ENCODE data around the gene WDR88. TPM values are rescaled to one million over a fixed set of nuclear protein-coding genes. Genes with fewer than 3 reads are reported as not detected.

Gene WDR88
- total and polyA plus RNA-seq, 2 of the 13 experiments (the other 11 are each of a cell fraction or from before 2014, with no cell fraction given): not detected

- POLR2A ChIA-PET: no interaction called here
- DNase-seq (ENCODE audit: low spot score) (no peak), FAIRE-seq (no peak), ATAC-seq (no peak)
- CTCF ChIA-PET (ENCODE audit: low intra/inter-chr PET ratio, low total read pairs): no interaction called here
- TF ChIP-seq ZC3H4 (CRISPR knock-in tag; IDR thresholded peaks at IDR 0.05; ENCODE audit: borderline replicate concordance): no peak
- TF ChIP-seq KDM6A (CRISPR knock-in tag; IDR thresholded peaks at IDR 0.05; ENCODE audit: low read depth): no peak
- TF ChIP-seq ZMYM4 (CRISPR knock-in tag; IDR thresholded peaks at IDR 0.05): no peak
- TF ChIP-seq CERS6 (CRISPR knock-in tag; IDR thresholded peaks at IDR 0.05): no peak
- no peak for TF ChIP-seq ZFP82 (CRISPR knock-in tag; IDR thresholded peaks at IDR 0.05; ENCODE audit: borderline replicate concordance)
- no peak for TF ChIP-seq PCBP1 (IDR thresholded peaks at IDR 0.05; ENCODE audit: borderline replicate concordance, low read depth, low read length)
- TF ChIP-seq AGO1 (IDR thresholded peaks at IDR 0.05; ENCODE audit: low read depth, low read length, poor library complexity, severe bottlenecking): no peak
- TF ChIP-seq TBX3 (IDR thresholded peaks at IDR 0.05; ENCODE audit: borderline replicate concordance): no peak
- TF ChIP-seq ZSCAN30 (CRISPR knock-in tag; IDR thresholded peaks at IDR 0.05): no peak
- no peak for TF ChIP-seq RARG (CRISPR knock-in tag; IDR thresholded peaks at IDR 0.05; ENCODE audit: low read depth)
- no peak for TF ChIP-seq BHLHE40 (IDR thresholded peaks at IDR 0.05; ENCODE audit: low read length)
- TF ChIP-seq TP53 (CRISPR knock-in tag; conservative IDR thresholded peaks at IDR 0.05): no peak
- TF ChIP-seq JUN (CRISPR knock-in tag; IDR thresholded peaks at IDR 0.05): no peak
- TF ChIP-seq PAXIP1 (CRISPR knock-in tag; conservative IDR thresholded peaks at IDR 0.05): no peak
- no peak for TF ChIP-seq MTA1 (CRISPR knock-in tag; IDR thresholded peaks at IDR 0.05; ENCODE audit: borderline replicate concordance)
- TF ChIP-seq ZNF552 (CRISPR knock-in tag; IDR thresholded peaks at IDR 0.05; ENCODE audit: borderline replicate concordance): no peak
- TF ChIP-seq TEAD3 (CRISPR knock-in tag; optimal IDR thresholded peaks at IDR 0.05; ENCODE audit: borderline replicate concordance): no peak
- whole genome bisulfite sequencing (ENCODE audit: low lambda C conversion rate): 91% methylated on average over 11 of the region's 11 CpGs
- Histone ChIP-seq H3K4me3 (replicated peaks in 1 of 3; ENCODE audit: insufficient read depth in 1 of 3, low read depth in 2 of 3, low read length in 3 of 3) (no peak overlapping the region), H3K9me3 (ENCODE audit: low read length) (no peaks in the 10 kb centered on the region), H3K27ac (ENCODE audit: extremely low read length, insufficient read depth, low read length) (no peak overlapping the region), H3K4me1 (ENCODE audit: insufficient read depth, low read length) (no peaks in the 10 kb centered on the region), H4K20me1 (ENCODE audit: insufficient read depth, low read length) (no peaks in the 10 kb centered on the region), H3K79me2 (ENCODE audit: insufficient read depth, low read length) (no peaks in the 10 kb centered on the region), H2AFZ (ENCODE audit: low read length) (no peak overlapping the region), H3K4me2 (ENCODE audit: low read depth, low read length) (no peak overlapping the region), H3K9ac (ENCODE audit: insufficient read depth, low read depth, low read length) (no peak overlapping the region), H3K27me3 (ENCODE audit: control insufficient read depth in 1 of 2, insufficient read depth in 2 of 2, low read length in 2 of 2) (no peaks in the 10 kb centered on the region), H3K36me3 (replicated peaks in 1 of 2; ENCODE audit: control insufficient read depth in 1 of 2, insufficient read depth in 2 of 2, low read length in 2 of 2) (peaks cover 23 to 65% of the 10 kb centered on the region in 2 experiments)
- intact Hi-C loops (cut with micrococcal nuclease; ENCODE audit: unreplicated experiment) (no loop called here), in situ Hi-C loops (cut with HindIII; ENCODE audit: extremely low pct_ligation_motif_present, low pct_unique_long_range_greater_than_20kb) (no loop called here)
- BruUV-seq (replicated peaks): no TSS peak
Measured at GRCh38 chr19:33111587-33111986, 20.3 kb upstream of the WDR88 start.
